Measurements from ENCODE around the gene TENT5A. TPM values are rescaled to one million over a fixed set of nuclear protein-coding genes. Genes with fewer than 3 reads are reported as not detected.

TENT5A gene
- total RNA-seq, 1 experiment from 2014 or later = 1.7 TPM

DNA sequence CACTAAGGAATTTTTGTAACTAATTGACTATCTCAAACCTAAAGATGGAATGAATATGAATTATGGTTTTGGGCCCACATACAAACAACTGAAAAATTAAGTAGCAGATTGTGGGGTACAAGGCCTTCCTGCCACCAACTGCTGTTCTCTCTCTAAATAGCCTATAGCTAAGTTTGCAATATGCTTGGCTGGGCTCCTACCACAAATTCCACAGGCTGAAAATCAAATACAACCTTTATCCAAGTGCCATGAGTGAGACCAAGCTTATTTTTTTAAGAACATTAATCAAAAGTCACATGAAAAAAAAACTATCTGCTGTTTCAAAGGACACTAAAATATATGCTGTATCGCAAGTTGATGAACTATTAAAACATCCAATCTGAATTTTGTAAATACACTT, 52.1 kb downstream of the TENT5A start:
- no peak for DNase-seq (ENCODE audit: low read depth, low spot score)
- intact Hi-C loops (cut with micrococcal nuclease; ENCODE audit: unreplicated experiment) = no loop called here
- Histone ChIP-seq H3K27ac (ENCODE audit: low read length) (no peak overlapping the region), H3K9me3 (ENCODE audit: control insufficient read depth, insufficient read depth, low read depth, low read length) (no peaks in the 10 kb centered on the region), H3K36me3 (ENCODE audit: control insufficient read depth, insufficient read depth, low read length) (no peaks in the 10 kb centered on the region), H3K27me3 (ENCODE audit: control insufficient read depth, insufficient read depth, low read length) (no peaks in the 10 kb centered on the region), H3K4me3 (ENCODE audit: low read depth in 2 of 2, low read length in 2 of 2) (no peak overlapping the region), H3K4me1 (ENCODE audit: control insufficient read depth, insufficient read depth, low read length) (no peaks in the 10 kb centered on the region)
- BruUV-seq (replicated peaks) = no TSS peak
- ChIA-PET POLR2A (no interaction called here), CTCF (no interaction called here)
- in situ Hi-C loops (cut with HindIII; ENCODE audit: low pct_unique_long_range_greater_than_20kb, low sequenced_read_pairs) = no loop called here
- TF ChIP-seq SIN3A (IDR thresholded peaks at IDR 0.05; ENCODE audit: borderline replicate concordance, insufficient read depth, low read depth, low read length) (no peak), POLR2AphosphoS5 (IDR thresholded peaks at IDR 0.05; ENCODE audit: low read depth, low read length) (no peak), TCF7L2 (IDR thresholded peaks at IDR 0.05; ENCODE audit: low read depth, low read length) (no peak)
- TF ChIP-seq, protein P1, sequence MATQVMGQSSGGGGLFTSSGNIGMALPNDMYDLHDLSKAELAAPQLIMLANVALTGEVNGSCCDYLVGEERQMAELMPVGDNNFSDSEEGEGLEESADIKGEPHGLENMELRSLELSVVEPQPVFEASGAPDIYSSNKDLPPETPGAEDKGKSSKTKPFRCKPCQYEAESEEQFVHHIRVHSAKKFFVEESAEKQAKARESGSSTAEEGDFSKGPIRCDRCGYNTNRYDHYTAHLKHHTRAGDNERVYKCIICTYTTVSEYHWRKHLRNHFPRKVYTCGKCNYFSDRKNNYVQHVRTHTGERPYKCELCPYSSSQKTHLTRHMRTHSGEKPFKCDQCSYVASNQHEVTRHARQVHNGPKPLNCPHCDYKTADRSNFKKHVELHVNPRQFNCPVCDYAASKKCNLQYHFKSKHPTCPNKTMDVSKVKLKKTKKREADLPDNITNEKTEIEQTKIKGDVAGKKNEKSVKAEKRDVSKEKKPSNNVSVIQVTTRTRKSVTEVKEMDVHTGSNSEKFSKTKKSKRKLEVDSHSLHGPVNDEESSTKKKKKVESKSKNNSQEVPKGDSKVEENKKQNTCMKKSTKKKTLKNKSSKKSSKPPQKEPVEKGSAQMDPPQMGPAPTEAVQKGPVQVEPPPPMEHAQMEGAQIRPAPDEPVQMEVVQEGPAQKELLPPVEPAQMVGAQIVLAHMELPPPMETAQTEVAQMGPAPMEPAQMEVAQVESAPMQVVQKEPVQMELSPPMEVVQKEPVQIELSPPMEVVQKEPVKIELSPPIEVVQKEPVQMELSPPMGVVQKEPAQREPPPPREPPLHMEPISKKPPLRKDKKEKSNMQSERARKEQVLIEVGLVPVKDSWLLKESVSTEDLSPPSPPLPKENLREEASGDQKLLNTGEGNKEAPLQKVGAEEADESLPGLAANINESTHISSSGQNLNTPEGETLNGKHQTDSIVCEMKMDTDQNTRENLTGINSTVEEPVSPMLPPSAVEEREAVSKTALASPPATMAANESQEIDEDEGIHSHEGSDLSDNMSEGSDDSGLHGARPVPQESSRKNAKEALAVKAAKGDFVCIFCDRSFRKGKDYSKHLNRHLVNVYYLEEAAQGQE (IDR thresholded peaks at IDR 0.05; ENCODE audit: insufficient read depth in 1 of 2, low read depth in 2 of 2, low read length in 1 of 2) = no peak
- TF ChIP-seq, protein P2, sequence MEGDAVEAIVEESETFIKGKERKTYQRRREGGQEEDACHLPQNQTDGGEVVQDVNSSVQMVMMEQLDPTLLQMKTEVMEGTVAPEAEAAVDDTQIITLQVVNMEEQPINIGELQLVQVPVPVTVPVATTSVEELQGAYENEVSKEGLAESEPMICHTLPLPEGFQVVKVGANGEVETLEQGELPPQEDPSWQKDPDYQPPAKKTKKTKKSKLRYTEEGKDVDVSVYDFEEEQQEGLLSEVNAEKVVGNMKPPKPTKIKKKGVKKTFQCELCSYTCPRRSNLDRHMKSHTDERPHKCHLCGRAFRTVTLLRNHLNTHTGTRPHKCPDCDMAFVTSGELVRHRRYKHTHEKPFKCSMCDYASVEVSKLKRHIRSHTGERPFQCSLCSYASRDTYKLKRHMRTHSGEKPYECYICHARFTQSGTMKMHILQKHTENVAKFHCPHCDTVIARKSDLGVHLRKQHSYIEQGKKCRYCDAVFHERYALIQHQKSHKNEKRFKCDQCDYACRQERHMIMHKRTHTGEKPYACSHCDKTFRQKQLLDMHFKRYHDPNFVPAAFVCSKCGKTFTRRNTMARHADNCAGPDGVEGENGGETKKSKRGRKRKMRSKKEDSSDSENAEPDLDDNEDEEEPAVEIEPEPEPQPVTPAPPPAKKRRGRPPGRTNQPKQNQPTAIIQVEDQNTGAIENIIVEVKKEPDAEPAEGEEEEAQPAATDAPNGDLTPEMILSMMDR (IDR thresholded peaks at IDR 0.05) = no peak
- no peak for ATAC-seq

DNA sequence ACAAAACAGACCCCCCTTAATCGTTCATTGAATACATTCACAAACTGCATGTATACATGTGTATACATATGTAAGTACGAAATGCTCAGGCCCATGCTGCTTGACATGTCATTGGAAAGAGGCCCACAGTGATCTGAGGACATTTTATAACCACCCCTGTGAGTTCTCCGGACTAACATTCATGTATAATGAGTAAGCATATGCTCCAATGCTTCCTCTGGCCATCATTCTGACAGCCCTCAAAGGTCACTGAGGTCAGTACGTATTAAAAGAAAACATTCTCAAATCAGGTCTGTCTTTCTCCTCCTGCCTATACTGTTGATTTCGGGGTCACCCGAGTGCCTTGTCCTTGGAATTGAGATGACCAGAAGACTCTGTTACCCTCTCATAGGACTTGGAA, 54.9 kb downstream of the TENT5A start:
- POLR2A ChIA-PET = no interaction called here
- H3K9me3 ChIP-seq (ENCODE audit: control insufficient read depth, insufficient read depth, low read depth, low read length) = no peaks in the 10 kb centered on the region
- ATAC-seq (no peak), DNase-seq (ENCODE audit: low read depth, low spot score) (no peak)
- no TSS peak for BruUV-seq (replicated peaks)
- H3K4me3 ChIP-seq (ENCODE audit: low read depth in 2 of 2, low read length in 2 of 2) = no peak overlapping the region
- intact Hi-C loops (cut with micrococcal nuclease; ENCODE audit: unreplicated experiment) (no loop called here), in situ Hi-C loops (cut with HindIII; ENCODE audit: low pct_unique_long_range_greater_than_20kb, low sequenced_read_pairs) (no loop called here)
- H3K27me3 ChIP-seq (ENCODE audit: control insufficient read depth, insufficient read depth, low read length) = no peaks in the 10 kb centered on the region
- CTCF ChIA-PET = no interaction called here
- H3K4me1 ChIP-seq (ENCODE audit: control insufficient read depth, insufficient read depth, low read length) = no peaks in the 10 kb centered on the region
- no peak overlapping the region for H3K27ac ChIP-seq (ENCODE audit: low read length)
- H3K36me3 ChIP-seq (ENCODE audit: control insufficient read depth, insufficient read depth, low read length) = no peaks in the 10 kb centered on the region
- TF ChIP-seq POLR2AphosphoS5 (IDR thresholded peaks at IDR 0.05; ENCODE audit: low read depth, low read length) (no peak), TCF7L2 (IDR thresholded peaks at IDR 0.05; ENCODE audit: low read depth, low read length) (no peak), SIN3A (IDR thresholded peaks at IDR 0.05; ENCODE audit: borderline replicate concordance, insufficient read depth, low read depth, low read length) (no peak)
- TF ChIP-seq, protein P1 (IDR thresholded peaks at IDR 0.05; ENCODE audit: insufficient read depth in 1 of 2, low read depth in 2 of 2, low read length in 1 of 2) = no peak
- TF ChIP-seq, protein P2 (IDR thresholded peaks at IDR 0.05) = no peak

Data from Panc1 (cell line).